Measurements from ENCODE around the gene KMT2C.

DNA sequence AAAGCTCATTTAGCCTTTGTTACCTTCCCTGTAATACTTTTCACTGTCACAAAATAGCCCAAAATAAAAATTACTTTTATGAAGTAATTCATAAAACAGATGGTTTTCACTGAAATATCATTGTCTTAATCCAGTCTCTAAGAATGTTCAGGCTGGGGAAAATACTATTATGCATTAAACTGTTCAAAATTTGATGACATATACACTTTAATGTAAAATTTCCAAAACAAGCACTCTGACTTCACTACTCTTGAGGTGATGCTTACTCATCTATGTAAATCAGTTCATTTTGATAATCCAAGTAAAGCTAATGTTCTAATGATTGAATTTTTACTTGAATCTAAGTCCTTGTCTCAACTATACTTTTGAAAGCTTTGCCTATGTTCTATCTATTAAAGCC is 127.9 kb downstream of the KMT2C start:
- no peak for TF ChIP-seq CTCF (IDR thresholded peaks at IDR 0.05)
- TF ChIP-seq ZFX (IDR thresholded peaks at IDR 0.05; ENCODE audit: borderline replicate concordance) = no peak
